Mesendoderm (in vitro differentiated cells): ENCODE measurements around the gene SWSAP1.
"Not testable (repeated sequence)": the region's sequence is repeated elsewhere in the genome, so short reads cannot be mapped to it uniquely, and the experiment has no call there.

ENCODE experiments used
- DNase-seq: peaks from one replicate; pipeline ENCODE4 v3.0.0; 2013
- H2AK5ac ChIP-seq: 2 replicates; pipeline ENCODE4 v1.6.1; 2013; ENCODE audit warnings: low read length, inconsistent platforms
- H2BK120ac ChIP-seq: 2 replicates; pipeline ENCODE4 v1.6.1; 2013; ENCODE audit warnings: low read depth, mild to moderate bottlenecking, low read length, moderate library complexity, mixed read lengths
- H2BK15ac ChIP-seq: replicated peaks from 2 replicates; pipeline ENCODE4 v1.6.1; 2013; ENCODE audit warnings: low read depth, mild to moderate bottlenecking, moderate library complexity
- H2BK5ac ChIP-seq: 2 replicates; pipeline ENCODE4 v1.6.1; 2013; ENCODE audit warnings: low read length, inconsistent platforms
- H3K18ac ChIP-seq: 2 replicates; pipeline ENCODE4 v1.6.1; 2013; ENCODE audit warnings: mild to moderate bottlenecking, low read length, mixed read lengths
- H3K23ac ChIP-seq: one replicate; pipeline ENCODE4 v1.6.1; 2013; ENCODE audit warnings: low read length
- H3K27ac ChIP-seq: 2 replicates; pipeline ENCODE4 v1.5.1; 2013; ENCODE audit warnings: low read depth, mild to moderate bottlenecking, inconsistent platforms, low read length, moderate library complexity
- H3K27me3 ChIP-seq: 2 replicates; pipeline ENCODE4 v1.6.1; 2013; ENCODE audit warnings: low read length, control low read depth, mild to moderate bottlenecking, inconsistent platforms; ENCODE audit not compliant: insufficient read depth, poor library complexity
- H3K36me3 ChIP-seq: 2 replicates; pipeline ENCODE4 v1.6.1; 2013; ENCODE audit warnings: low read length, inconsistent platforms; ENCODE audit not compliant: control insufficient read depth, insufficient read depth
- H3K4ac ChIP-seq: one replicate; pipeline ENCODE4 v1.6.1; 2013; ENCODE audit warnings: low read depth, mild to moderate bottlenecking, low read length, moderate library complexity
- H3K4me1 ChIP-seq: 2 replicates; pipeline ENCODE4 v1.6.1; 2013; ENCODE audit warnings: low read depth, low read length, inconsistent platforms; ENCODE audit not compliant: control insufficient read depth
- H3K4me2 ChIP-seq: 2 replicates; pipeline ENCODE4 v1.6.1; 2013; ENCODE audit warnings: low read length
- H3K4me3 ChIP-seq: 2 replicates; pipeline ENCODE4 v1.5.1; 2013; ENCODE audit warnings: mild to moderate bottlenecking, low read length
- H3K56ac ChIP-seq: one replicate; pipeline ENCODE4 v1.6.1; 2013; ENCODE audit warnings: low read length
- H3K79me1 ChIP-seq: 2 replicates; pipeline ENCODE4 v1.6.1; 2013; ENCODE audit warnings: low read length, inconsistent platforms
- H3K79me2 ChIP-seq: 2 replicates; pipeline ENCODE4 v1.6.1; 2013; ENCODE audit warnings: mild to moderate bottlenecking, low read length; ENCODE audit not compliant: control insufficient read depth, insufficient read depth
- H3K9ac ChIP-seq: 2 replicates; pipeline ENCODE4 v1.6.1; 2013; ENCODE audit warnings: low read length, inconsistent platforms
- H4K5ac ChIP-seq: one replicate; pipeline ENCODE4 v1.6.1; 2013; ENCODE audit warnings: low read length
- H4K8ac ChIP-seq: one replicate; pipeline ENCODE4 v1.6.1; 2013; ENCODE audit warnings: low read depth, mild to moderate bottlenecking, control low read depth, low read length, moderate library complexity
- WGBS: extraction: QIAGEN DNeasy Blood & Tissue Kit; methylation state at CpG from one replicate; pipeline ENCODE4 v1.1.7; 2013; ENCODE audit warnings: low lambda C conversion rate, missing lambda C conversion rate; ENCODE audit not compliant: insufficient coverage; ENCODE audit errors: extremely low coverage; 5-methylcytosine and 5-hydroxymethylcytosine counted together

Gene SWSAP1

DNA sequence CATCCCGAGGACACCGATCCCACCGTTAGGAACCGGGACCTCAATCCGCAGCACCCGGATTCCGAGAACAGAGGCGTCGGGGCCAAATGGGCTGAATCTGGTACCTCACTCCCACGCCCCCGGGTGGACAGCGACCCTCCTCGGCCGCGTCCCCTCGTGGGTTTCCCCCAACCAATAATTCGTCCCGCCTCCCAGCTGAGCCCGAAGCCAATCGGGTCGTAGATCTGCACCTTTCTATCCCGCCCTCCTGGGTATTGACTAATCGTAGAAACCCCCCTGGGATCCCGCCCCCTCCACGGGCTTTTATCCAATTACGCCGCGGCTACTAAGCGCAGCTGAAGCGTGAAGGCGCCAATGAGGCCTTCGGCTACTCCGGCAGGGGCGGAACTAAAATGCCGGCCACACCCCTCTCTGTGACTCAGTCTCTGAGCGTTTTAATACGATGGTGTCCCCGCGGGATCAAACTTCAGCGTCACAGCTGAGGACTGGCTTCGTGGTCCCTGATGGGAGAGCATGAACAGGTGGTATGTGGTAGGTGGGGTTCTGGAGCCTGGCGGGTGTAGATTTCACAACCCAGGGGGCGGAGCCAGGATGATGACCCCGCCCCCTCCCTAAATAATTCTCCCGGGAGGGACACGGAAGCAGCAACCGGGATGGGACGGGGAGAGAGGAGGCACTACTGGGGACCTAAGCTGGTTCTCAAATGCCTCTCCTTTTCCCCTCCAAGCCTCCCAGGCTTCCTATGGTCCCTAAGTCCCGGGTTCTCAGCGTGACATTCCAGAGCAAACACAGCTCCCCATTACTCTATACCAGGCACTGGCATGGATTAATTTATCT, 28.1 kb upstream of the SWSAP1 start, which contains the start of the genes CCDC159 and TMEM205:
Gene CCDC159 (plus strand): TSS at position 416 of the 837 bp plus-strand sequence. CDS start 88 bp downstream, at position 504.
Gene TMEM205 (minus strand): TSS at position 165 of the 837 bp plus-strand sequence. CDS start 649 bp downstream, outside the sequence.
- Histone ChIP-seq H2BK120ac (no peak within 1 kb of the TSS), H2BK15ac (no peak within 1 kb of the TSS), H3K79me1 (peaks cover 2% of the 10 kb centered on the region), H3K4me1 (peaks cover 6% of the 10 kb centered on the region), H4K8ac (no peak within 1 kb of the TSS), H3K27me3 (no peaks in the 10 kb centered on the region), H3K4me3 (peak within 1 kb of the TSS; percentile 88), H3K79me2 (no peaks in the 10 kb centered on the region), H3K4me2 (peak within 1 kb of the TSS; percentile 86), H3K27ac (peak within 1 kb of the TSS; percentile 43), H4K5ac (no peak within 1 kb of the TSS), H3K4ac (no peak within 1 kb of the TSS), H2AK5ac (no peak within 1 kb of the TSS), H3K9ac (peak within 1 kb of the TSS; percentile 85), H3K18ac (no peak within 1 kb of the TSS), H3K56ac (peak within 1 kb of the TSS; percentile 91), H2BK5ac (no peak within 1 kb of the TSS), H3K23ac (peak within 1 kb of the TSS; percentile 57), H3K36me3 (no peaks in the 10 kb centered on the region)
- DNase-seq, result peak; percentile 100
- WGBS, result no CpG with 5 or more reads among the region's 50 CpGs

DNA sequence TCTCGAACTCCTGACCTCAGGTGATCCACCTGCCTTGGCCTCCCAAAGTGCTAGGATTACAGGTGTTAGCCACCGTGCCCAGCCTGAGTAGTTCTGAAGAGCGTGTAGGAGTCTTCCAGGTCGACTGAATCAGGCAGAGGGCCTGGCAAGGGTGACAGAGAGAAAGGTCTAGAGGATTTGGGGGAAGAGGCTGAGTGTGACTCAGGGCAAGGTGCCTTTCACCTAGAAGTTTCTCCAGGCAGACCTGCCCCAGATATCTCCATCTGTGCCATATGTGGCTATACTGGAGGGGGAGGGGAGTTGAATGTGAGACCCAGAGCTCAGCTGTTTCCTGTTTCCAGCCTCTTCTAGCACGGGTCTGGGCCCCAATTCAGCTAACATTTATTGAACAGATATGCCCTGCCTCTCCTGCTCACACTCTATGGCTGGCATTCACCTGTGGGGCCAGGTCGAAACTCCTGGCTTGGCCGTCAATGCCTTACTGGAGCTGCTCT, 26.9 kb upstream of the SWSAP1 start:
- Histone ChIP-seq H3K9ac (no peak overlapping the region), H3K4me1 (peaks cover 6% of the 10 kb centered on the region), H2BK120ac (no peak overlapping the region), H3K79me1 (peaks cover 2% of the 10 kb centered on the region), H3K36me3 (no peaks in the 10 kb centered on the region), H3K27me3 (no peaks in the 10 kb centered on the region), H4K5ac (no peak overlapping the region), H3K18ac (no peak overlapping the region), H2BK15ac (no peak overlapping the region), H3K56ac (no peak overlapping the region), H3K79me2 (no peaks in the 10 kb centered on the region), H2BK5ac (no peak overlapping the region), H2AK5ac (no peak overlapping the region), H3K4ac (no peak overlapping the region), H3K4me3 (no peak overlapping the region), H4K8ac (no peak overlapping the region), H3K27ac (no peak overlapping the region), H3K4me2 (no peak overlapping the region), H3K23ac (no peak overlapping the region)
- no peak for DNase-seq
- no CpG with 5 or more reads among the region's 7 CpGs for WGBS

DNA sequence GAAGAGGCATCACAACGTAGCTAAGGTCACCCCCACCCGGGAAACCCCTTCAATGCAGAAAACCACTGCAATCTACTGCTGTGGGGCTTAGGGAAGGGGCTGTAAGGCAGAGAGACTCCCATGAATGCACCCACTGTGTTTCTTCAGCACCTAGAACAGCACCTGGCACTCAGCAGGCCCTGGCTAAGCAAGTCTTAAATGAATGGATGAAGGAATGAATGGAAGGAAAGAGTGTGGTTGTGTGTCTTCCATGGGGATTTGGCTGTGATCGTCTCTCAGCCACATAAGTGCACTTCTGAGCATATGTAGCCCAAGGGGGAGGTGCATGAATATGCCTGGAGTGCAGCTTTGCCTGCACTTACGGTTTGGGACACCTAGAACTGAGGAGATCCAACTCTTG, 25.3 kb upstream of the SWSAP1 start:
- Histone ChIP-seq H3K4ac (no peak overlapping the region), H3K27me3 (no peaks in the 10 kb centered on the region), H2BK120ac (no peak overlapping the region), H3K4me2 (no peak overlapping the region), H2BK5ac (no peak overlapping the region), H3K79me2 (no peaks in the 10 kb centered on the region), H2AK5ac (no peak overlapping the region), H4K5ac (no peak overlapping the region), H3K18ac (no peak overlapping the region), H3K27ac (no peak overlapping the region), H4K8ac (no peak overlapping the region), H3K56ac (no peak overlapping the region), H3K4me3 (no peak overlapping the region), H2BK15ac (no peak overlapping the region), H3K23ac (no peak overlapping the region), H3K36me3 (no peaks in the 10 kb centered on the region), H3K9ac (no peak overlapping the region), H3K4me1 (peaks cover 6% of the 10 kb centered on the region), H3K79me1 (peaks cover 2% of the 10 kb centered on the region)
- no CpG with 5 or more reads among the region's 4 CpGs for WGBS
- DNase-seq, result no peak

DNA sequence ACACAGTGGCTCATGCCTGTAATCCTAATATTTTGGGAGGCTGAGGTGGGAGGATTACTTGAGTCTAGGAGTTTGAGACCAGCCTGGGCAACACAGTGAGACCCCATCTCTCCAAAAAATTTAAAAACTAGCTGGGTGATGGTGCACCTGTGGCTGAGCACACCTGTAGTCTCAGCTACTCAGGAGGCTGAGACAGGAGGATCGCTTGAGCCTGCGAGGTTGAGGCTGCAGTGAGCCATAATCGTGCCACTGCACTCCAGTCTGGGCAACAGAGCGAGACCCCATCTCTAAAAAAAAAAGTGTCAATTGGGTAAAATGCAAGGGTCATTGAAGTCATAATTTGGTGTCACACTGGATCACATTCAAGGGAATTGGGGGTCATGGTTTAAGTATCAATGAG, 20.4 kb upstream of the SWSAP1 start:
- not testable (repeated sequence) for H3K4me3 ChIP-seq, H3K4me2 ChIP-seq, H3K56ac ChIP-seq, H2AK5ac ChIP-seq, H3K4me1 ChIP-seq, H3K79me2 ChIP-seq, H3K18ac ChIP-seq, H3K27me3 ChIP-seq, H4K8ac ChIP-seq, H3K23ac ChIP-seq, H3K9ac ChIP-seq, H4K5ac ChIP-seq, H2BK5ac ChIP-seq, H3K36me3 ChIP-seq, H3K27ac ChIP-seq, H3K4ac ChIP-seq, DNase-seq, H2BK120ac ChIP-seq, H3K79me1 ChIP-seq, H2BK15ac ChIP-seq
- no CpG with 5 or more reads among the region's 4 CpGs for WGBS

DNA sequence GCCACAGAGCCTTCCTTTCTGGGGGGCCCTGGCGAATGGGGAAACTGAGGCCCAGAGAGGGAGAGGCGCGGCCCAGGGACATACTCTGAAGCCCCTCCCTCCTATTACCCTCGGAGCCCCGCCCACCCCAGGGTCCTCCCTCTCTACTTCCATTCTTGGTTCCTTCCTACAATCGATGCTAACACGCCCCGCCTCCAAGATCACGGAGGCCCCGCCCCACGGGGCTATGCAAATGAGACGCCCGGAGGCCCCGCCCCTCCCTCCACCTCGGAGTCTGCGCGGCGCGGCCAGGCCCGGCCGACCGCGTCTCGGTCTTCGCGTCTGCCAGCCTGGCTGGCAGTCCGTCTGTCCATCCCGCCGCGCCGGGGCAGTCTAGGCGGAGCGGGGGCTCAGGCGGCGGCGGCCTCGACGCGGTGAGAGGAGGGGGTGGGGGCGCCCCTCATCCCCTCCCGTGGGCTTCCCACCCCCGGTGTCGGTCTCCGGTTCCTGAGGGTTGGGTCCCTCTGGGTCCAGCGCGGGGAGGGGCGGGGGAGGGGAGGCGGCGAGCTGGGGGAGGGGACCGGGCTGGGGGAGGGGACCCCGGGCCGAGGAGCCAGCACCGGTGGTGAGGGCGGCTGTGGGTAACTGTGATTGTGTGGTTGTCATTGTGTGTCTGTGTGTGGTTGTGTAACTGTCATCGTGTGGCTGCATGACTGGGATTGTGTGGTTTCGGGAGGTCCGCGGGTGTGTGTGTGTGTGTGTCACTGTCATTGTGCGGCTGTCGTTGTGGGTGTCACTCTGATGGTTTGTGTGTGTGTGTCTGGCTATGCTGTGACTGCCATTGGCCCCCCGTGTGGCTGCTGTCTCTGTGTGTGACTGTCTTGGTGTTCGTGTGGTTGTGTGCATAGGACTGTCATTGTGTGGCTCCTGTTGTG, 19.0 kb upstream of the SWSAP1 start, which contains the start of gene PLPPR2:
Gene PLPPR2 (plus strand): TSS at position 273 of the 914 bp plus-strand sequence. CDS start 2,242 bp downstream, outside the sequence.
- no CpG with 5 or more reads among the region's 62 CpGs for WGBS
- H3K23ac ChIP-seq, result no peak within 1 kb of the TSS
- H2AK5ac ChIP-seq, result peak within 1 kb of the TSS; percentile 45
- no peaks in the 10 kb centered on the region for H3K79me1 ChIP-seq
- H3K36me3 ChIP-seq, result no peaks in the 10 kb centered on the region
- peak within 1 kb of the TSS; percentile 48 for H3K9ac ChIP-seq
- H2BK5ac ChIP-seq, result no peak within 1 kb of the TSS
- H2BK120ac ChIP-seq, result no peak within 1 kb of the TSS
- no peaks in the 10 kb centered on the region for H3K79me2 ChIP-seq
- H4K5ac ChIP-seq, result no peak within 1 kb of the TSS
- peak within 1 kb of the TSS; percentile 80 for H3K56ac ChIP-seq
- no peaks in the 10 kb centered on the region for H3K27me3 ChIP-seq
- peak; percentile 96 for DNase-seq
- H3K27ac ChIP-seq, result no peak within 1 kb of the TSS
- H3K4me2 ChIP-seq, result peak within 1 kb of the TSS; percentile 33
- no peak within 1 kb of the TSS for H2BK15ac ChIP-seq
- no peak within 1 kb of the TSS for H3K18ac ChIP-seq
- peaks cover 3% of the 10 kb centered on the region for H3K4me1 ChIP-seq
- H3K4ac ChIP-seq, result no peak within 1 kb of the TSS
- H4K8ac ChIP-seq, result no peak within 1 kb of the TSS
- no peak within 1 kb of the TSS for H3K4me3 ChIP-seq
